Fibroblast of skin of abdomen (primary cell): ENCODE data around the gene JCHAIN.
"Not testable (repeated sequence)": the region's sequence is repeated elsewhere in the genome, so short reads cannot be mapped to it uniquely, and the experiment has no call there.

ENCODE experiments used
- DNase-seq: peaks from one replicate; pipeline ENCODE4 v3.0.0-alpha.2; 2013

JCHAIN gene

DNA sequence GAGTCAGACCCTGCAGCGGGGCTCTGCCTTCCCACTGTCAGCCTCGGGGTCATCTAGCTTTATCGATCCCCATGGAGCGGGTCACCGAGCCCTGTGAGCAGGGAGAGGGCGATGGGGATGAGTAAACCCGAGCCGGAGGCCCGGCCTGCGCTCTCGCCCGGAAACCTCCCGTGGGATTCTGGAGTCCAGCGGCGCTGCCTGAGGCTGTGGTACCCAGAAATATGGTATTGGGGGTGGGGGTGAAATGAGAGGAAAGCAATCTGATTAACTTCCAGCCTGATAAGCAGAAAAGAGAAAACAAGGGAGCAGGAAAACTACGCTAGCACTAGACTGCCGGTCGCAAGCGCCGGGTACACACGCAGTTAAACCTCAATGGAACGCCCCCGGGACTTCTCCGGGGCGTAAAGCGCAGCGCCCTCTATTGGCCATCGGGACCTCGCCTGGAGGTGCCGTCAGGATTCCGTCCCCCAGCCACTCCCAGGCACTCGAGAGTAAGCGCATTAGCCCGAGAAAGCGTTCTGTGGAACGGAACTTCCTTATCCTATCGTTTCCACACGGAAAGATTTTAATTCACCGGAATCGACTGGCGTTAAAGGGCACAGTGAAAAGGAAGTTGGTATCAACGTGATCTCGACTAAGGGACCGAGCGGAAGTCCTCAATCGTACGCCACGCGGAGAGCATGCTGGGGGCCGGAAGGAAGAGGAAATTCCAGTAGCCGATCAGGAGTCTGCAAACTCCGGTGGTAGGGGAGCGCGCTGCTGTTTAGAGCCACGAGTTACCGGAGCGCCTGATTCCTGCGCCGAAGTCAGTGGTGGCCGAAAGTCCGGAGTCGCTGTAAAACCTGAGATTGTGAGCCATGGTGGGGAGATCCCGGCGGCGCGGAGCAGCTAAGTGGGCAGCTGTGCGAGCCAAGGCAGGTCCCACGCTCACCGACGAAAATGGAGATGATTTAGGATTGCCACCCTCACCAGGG is 21.8 kb upstream of the JCHAIN start, which contains the start of gene UTP3:
UTP3 (plus strand) TSS at position 712 of the 974 bp plus-strand sequence; CDS start at position 858, 146 bp downstream.
- DNase-seq, result peak; percentile 99

DNA sequence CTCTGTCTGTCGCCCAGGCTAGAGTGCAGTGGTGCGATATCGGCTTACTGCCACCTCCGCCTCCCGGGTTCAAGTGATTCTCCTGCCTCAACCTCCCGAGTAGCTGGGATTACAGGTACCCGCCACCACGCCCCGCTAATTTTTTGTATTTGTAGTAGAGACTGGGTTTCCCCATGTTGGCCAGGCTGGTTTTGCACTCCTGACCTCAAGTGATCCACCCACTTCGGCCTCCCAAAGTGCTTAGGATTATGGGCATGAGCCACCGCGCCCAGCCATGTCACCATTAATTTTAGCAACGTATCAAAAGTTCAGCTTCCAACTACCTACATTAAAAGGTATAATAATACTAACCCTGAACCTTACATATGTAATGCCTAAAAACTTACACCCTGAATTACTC is 21.1 kb upstream of the JCHAIN start:
- DNase-seq, result no peak

DNA sequence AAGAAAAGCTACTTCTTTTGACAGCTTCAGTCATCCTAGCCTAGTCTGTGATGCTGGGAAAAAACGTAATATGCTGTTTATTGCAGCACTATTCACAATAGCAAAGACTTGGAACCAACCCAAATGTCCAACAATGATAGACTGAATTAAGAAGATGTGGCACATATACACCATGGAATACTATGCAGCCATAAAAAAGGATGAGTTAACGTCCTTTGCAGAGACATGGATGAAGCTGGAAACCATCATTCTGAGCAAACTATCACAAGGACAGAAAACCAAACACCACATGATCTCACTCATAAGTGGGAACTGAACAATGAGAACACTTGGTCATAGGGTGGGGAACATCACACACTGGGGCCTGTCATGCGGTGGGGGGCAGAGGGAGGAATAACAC is 15.8 kb upstream of the JCHAIN start:
- not testable (repeated sequence) for DNase-seq

DNA sequence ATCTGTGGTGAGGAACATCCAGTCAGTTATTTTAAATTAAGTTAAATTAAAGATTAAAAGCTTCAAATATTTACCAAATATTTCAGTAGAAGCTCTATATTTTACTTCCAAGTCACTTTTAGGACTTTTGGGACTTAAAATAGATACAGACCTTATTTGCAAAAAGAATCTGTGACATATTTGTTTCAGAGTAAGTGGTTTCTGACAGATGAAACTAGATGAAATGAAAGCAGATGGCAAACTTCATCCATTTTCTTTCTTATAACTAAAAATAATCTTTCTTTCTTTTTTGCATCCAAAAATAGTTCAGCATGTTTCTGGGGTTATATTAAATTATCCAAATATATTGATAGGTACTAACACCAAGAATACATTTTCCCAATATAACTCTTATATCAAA is 15.4 kb upstream of the JCHAIN start:
- DNase-seq, result no peak

DNA sequence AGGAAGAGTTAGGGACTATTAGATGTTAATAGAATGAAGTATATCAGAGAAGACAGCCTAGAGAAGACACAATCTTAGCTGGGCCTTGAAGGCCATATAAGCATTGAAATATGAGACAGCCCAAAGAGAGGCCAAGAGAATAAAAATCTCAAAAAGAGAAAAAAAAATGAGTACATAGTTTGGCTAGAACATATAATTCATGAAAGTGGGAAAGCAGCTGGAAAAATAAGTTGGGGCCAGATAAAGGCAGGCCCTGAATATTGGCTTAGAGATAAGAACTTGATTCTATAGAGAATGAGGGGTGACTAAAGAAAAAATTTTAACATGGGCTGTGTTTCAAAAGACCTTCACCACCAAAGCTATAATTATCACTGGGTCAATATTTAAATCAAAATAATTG is 14.6 kb upstream of the JCHAIN start:
- no peak for DNase-seq

DNA sequence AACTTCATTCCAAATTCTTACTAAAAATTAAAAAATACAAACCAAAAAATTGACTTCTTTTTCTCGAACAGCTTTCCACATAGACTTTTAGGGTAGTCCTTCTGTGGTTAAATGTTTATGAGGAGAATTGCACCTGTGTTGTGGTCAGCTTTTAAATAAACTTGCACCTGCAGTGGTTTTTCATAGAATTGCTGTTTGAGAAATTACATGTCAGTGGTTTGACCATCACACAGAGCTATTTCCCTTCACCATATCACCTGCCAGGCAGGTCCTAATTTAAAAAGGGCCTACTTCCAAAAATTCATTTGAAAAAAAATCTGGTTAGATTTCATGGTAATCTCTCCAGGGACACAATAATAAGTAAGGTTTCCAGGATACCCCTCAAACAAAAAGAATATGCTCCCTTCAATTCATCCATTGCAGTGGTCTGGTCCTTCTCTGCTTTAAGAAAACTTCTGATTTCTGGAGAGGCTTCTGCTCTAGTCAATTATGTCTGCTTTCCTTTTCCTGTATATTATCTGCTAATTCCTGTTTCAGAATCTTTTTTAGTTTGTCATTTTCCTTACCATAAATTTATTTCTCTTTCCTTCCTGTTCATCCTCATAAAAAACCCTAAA is 12.2 kb upstream of the JCHAIN start:
- no peak for DNase-seq

DNA sequence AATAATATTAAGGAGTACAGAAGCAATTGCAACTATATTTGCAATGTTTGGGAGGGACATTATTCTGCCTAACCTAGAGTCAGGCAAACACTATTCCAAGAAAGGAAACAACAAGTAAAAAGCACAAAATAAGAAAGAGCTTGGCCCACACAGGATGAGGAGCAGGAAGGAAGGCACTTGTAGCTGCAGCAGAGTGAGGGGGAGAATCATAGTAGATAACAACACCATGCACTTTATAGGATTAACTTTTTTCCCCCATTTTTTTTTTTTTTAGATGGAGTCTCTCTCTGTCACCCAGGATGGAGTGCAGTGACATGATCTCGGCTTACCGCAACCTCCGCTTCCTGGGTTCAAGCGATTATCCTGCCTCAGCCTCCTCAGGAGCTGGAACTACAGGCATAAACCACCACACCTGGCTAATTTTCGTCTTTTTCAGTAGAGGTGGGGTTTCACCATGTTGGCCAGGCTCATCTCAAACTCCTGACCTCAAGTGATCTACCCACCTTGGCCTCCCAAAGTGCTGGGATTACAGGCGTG is 10.3 kb upstream of the JCHAIN start:
- DNase-seq, result no peak

DNA sequence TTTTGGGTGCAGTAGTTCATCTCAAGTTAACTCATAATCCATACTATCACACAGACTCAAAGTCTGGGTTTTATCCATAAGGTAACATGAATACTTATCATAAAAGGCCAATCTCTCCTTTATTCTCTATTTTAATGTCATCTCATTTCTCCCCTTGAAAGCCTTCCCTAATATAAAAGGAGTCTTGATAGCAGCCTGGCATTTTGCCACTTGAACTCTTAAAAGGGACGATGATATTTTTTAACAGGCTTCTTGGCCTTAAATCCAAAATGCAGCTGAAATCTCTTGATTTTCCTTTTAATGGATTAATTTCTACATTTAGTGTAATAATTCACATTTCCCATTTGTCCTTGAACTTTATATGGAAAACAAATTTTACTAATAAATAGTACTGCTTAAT is 8.4 kb upstream of the JCHAIN start:
- DNase-seq, result no peak

DNA sequence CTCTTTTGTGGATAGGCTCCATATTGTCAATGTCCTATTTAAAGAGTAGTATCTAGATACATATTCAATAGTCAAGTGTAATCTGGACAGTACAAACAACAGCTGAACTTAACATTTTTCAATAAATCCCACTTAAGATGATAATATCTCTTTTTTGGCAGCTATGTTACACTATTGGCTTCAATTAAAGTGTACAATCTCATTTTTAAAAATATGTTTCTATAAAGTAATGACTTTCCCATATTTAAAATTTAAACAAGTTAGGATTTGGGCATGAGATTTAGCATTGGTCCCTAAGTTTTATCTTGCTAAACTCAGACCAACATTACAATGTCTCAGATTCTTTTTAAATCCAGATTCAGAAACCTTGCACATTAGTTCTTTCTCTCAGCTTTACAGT is 7.9 kb upstream of the JCHAIN start:
- no peak for DNase-seq

DNA sequence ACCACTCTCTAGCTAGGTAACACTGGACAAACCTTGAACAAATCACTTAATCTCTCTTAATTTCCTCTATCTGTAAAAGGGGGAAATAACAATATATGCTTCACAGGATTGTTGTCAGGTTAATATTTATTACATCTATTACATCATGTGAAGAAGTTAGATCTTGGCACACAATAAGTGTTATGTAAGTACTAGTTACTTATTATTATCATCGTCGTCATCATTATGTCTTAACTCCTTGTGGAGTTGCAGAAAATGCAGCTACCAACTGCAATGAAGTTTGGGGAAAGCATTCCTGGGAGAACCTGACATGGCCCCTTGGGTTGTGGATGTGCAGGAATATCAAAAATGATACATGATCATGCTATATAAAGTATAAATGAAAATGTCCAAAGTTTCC is 4.8 kb upstream of the JCHAIN start:
- no peak for DNase-seq

DNA sequence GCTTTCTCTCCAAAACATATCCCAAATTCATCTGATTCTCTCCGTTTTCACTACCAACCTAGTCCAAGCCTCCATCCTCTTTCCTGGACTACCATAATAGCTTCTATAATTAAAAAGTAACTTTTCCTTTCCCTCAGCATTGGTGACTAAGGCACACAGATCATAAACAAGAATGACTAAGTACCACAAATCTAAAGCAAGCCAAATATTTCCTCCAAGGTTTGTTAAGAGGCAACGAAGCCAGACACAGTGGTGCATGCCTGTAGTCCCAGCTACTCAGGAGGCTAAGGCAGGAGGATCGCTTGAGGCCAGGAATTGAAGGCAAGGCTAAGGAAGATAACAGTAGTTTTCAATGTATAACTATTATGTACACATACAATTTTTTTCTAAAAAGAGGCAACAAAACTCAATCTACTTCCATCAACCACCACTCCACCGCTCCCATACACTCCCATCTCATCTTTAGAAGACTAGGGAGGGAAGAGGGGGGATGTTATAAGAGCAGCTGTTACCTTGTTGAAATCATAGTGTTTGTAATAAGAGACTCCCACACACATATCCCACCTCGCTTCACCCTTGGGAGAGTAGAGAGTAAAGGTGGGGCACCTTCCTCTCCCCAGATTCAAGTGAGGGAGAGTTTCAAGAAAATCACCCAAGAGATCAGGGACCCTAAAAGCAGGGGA is 4.2 kb upstream of the JCHAIN start:
- DNase-seq, result peak; percentile 52

DNA sequence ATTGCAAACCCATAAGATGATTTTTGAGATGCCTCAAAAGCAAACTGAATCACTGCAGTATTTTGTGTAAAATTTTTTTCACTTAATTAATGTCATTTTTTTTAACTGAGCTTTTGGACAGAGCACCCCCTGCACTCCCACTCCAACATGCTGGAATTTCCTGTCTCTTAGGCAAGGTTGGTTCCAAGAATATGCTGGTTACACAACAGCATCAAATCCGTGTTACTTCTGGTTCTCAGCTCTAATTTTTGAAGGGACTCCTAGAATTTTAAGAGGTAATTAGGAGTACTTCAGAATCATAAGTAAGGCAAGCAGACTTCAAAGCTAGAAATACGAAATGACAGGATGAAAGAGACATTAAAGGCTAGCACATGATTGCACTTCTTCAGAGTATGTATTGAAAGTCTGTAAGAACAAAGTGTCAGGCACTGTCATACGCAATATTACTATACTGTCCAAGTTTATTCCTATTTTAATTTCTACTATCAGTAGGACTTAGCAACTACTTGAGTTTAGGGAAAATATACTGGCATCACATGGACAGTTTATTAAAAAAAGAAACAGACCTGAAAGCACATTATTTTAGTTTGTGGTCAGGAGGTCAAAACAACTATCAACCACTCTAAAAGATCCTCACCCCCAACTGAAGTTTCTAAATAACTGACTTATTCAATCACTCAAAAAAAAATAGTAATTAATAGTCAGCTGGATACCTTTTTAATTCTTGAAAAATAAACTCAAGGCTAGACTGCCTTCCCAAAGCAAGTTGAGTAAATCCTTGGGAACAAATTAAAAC is 1.6 kb upstream of the JCHAIN start:
- DNase-seq, result peak; percentile 54

DNA sequence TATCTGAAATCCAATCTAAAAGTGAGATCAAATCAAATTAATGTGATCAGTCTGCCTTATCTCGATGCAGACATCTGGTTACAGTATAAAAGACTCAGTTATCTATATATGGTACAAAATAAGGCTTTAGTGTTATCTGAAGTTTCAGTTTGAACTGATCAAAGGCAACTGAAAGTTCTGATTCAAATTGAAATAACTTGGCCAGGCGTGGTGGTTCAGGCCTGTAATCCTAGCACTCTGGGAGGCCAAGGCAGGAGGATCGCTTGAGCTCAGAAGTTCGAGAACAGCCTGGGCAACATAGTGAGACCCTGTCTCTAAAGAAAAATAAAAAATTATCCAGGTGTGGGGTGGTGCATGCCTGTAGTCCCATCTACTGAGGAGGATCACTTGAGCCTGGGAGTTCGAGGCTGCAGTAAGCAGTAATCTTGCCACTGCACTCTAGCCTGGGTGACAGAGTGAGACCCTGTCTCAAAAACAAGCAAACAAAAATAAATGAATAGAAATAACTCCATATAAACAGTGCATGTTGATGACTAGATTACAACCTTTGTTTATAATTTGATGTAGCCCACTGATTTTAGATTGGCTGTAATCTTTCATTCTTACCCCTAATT is 4.9 kb downstream of the JCHAIN start:
- not testable (repeated sequence) for DNase-seq

DNA sequence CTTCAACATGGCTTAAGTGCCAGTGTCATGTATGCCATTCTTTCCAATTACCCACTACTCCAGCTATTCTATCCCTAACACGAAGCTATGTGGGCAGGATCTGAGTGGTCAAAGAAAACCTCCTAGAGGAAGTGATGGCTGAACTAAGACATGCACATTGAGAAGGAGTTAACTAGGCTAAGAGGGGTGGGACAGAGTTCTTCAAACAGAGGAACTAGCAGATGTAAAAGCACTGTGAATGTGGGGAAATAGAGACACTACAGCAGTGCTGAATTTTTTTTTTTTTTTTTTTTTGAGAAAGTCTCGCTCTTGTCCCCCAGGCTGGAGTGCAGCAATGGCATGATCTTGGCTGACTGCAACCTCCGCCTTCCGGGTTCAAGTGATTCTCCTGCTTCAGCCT is 6.2 kb downstream of the JCHAIN start:
- no peak for DNase-seq

DNA sequence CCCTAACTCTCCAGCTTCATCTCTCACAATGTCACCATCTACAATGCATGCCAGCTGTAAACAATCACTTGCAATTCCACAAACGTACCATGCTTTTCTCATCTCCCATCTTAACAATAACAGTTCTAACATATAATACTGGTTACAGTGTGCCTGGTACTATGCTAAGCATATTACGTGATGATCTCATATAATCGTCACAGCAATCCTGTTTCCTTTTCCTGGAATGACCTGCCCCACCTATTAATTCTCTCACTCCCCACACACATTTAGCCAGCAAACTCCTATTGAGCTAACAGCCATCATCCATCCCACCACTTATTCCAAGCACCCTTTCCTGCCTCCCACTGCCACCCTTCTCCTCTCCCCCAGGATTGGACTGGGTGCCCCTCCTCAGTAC is 7.9 kb downstream of the JCHAIN start:
- no peak for DNase-seq

DNA sequence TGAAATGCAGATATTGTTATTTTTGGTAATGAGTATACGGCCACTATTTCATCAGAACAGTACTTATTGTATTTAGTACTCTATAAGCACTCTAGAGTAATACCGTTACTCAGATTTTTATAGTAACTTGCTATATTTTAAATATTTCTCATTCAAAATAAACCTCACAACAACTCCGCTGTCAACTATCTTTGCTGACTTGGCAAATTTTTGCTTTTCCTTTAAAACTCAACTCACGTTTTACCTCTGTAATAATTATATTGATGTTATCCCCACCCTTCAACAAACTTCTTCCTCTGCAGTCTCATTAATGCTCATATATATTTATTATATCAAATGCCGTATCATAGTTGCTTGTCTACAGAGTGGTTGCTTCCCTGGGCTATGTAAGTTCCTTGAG is 9.0 kb downstream of the JCHAIN start:
- DNase-seq, result no peak

DNA sequence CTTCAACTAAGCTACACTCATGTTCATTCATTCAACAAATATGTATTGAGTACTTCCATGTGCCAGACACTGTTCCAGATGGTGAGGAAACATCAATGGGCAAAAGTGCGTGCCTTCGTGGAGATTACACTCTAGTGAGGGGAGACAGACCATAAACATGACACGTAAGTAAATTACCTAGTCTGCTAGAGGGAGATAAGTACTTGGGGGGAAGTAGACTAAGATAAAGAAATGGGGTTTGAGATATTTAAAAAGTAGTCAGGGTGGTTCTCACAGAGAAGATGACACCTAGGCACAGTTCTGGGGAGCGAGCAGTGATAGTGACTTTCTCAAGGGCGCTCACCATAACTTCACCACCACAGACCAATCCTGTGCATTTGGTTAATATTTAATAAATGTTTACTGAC is 11.7 kb downstream of the JCHAIN start:
- DNase-seq, result peak; percentile 31

DNA sequence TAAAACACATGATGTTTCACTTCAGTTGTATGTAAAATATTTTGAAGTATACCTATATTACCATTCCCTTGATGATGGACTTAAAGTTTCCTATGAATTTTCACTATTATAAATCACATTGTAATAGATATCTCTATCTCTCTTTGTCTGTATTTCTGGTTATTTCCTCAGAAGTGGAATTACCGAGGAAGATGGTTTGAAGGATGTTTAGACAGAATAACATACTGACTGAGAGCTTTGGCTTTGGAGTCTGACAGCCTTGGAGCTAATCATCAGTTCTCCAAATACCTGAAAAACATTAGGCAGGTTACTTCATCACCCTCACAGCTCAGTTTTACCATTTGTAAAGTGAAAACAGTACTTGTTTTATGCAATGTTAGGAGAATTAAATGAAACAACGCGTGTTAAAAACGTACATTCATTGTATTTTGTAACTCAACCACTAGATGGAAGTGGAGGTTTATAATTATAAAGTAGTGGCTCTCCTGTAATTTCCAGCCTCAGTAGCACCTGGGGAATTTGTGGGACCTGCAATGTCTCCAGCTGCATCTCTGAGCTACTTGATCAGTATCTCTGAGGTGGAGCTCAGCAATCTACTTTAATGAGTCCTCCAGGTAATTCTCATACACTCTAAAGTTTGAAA is 14.3 kb downstream of the JCHAIN start:
- peak; percentile 35 for DNase-seq

DNA sequence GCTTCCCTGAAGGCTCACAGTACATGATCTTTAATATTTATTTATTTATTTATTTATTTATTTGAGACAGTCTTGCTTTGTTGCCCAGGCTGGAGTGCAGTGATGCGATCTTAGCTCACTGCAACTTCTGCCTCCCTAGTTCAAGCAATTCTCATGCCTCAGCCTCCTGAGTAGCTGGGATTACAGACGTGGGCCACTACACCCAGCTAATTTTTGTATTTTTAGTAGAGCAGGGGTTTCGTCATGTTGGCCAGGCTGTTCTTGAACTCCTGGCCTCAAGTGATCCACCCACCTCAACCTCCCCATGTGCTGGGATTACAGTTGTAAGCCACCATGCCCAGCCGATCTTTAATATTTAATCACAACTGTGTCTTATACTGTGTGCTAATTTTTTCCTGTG is 15.6 kb downstream of the JCHAIN start:
- DNase-seq, result not testable (repeated sequence)

DNA sequence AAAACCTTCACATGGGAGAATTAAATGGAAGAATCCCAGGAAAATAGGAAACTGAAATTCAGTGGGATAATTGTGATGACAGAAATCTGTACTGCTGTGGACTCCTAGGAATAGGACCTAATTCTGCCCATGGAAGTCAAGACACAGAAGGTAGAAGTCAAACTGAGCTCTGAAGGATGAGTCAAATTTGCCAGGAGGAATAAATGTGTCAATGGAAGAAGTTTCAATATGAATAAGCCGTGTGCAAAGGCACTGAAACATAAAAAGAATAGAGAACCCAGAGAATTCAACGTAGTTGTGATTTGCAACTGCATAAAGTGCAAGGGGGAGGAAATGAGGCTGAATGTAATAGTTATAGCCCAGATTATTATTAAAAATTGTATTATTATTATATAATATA is 26.1 kb downstream of the JCHAIN start:
- DNase-seq, result no peak

DNA sequence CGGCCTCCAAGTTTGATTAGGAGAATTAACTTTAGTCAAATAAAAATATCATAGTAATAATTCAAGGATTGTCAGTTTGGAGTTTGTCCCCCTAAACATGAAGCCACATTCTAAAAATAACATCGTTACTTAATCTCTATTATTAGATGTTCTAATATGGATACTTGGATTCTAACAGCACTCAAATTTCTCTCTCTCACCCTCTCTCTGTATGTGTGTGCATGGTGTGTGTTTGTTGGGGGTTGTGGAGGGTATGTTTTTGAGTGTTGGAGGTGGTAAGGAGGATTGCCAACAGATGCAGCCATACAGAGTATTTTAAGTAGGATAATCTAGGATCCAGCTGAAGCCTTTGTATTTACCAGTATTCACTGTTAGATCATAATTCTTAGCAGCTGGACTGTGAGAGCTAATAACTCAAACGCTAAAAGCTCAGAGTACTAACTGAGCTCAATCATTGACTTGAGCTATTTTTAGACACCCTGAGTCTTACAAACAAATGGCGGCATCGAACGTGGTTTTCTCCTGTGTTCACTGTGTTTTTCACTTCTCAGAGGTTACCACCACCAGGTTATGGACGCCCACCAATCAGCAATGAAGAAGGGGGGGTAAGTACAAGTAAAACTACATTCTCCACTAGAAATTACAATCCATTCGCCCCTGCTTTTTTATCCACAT is 28.9 kb downstream of the JCHAIN start:
- peak; percentile 33 for DNase-seq
